Stimulated activated CD8-positive, alpha-beta memory T cell treated with anti-CD3 and anti-CD28 coated beads, Interleukin-7, amount 100 ng/mL, for 4 hours (primary cell): ENCODE measurements around the gene SCD.

Experiments used
- DNase-seq, 2 donors: peaks; one replicate each; pipeline ENCODE4 v3.0.0-alpha.2; 2020; ENCODE audit warnings: low read depth in 2 of 2

Gene SCD

GRCh38 chr10:100401631-100402328 lies 54.7 kb downstream of the SCD start:
- no peak for DNase-seq

GRCh38 chr10:100403734-100404133 lies 56.7 kb downstream of the SCD start:
- no peak for DNase-seq

- DNase-seq, result no peak
These were observed 66.1 kb downstream of the SCD start for GRCh38 chr10:100413173-100413572.
